ENCODE measurements around the gene ARMH3. TPM values are rescaled to one million over a fixed set of nuclear protein-coding genes. Genes with fewer than 3 reads are reported as not detected.

ARMH3 gene
- total RNA-seq, 1 donor from 2014 or later, result 10.7 TPM

DNA sequence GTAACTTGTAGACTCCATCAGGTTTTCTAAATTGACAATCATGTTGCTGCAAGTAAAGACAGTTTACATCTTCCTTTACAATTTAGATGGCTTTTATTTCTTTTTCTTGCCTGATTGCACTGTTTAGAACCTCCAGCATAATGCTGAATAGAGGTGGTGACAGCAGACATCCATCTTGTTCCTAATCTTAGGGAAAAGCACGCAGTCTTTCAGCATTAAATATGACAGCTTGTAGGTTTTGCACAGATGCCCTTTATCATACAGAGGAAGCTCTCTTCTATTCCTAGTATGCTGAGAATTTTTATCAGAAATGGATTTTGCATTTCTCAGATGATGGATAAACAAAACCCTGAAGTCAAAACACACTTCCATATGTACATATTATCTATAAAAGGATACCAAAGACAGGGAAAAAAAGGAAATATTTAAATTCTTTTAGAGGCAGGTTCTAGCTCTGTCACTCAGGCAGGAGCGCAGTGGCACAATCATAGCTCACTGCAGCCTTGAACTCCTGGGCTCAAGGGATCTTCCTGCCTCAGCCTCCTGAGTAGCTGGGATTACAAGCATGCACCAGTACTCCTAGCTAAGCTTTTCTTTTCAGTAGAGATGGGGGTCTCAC, 143.3 kb downstream of the ARMH3 start:
- TF ChIP-seq, protein P1, sequence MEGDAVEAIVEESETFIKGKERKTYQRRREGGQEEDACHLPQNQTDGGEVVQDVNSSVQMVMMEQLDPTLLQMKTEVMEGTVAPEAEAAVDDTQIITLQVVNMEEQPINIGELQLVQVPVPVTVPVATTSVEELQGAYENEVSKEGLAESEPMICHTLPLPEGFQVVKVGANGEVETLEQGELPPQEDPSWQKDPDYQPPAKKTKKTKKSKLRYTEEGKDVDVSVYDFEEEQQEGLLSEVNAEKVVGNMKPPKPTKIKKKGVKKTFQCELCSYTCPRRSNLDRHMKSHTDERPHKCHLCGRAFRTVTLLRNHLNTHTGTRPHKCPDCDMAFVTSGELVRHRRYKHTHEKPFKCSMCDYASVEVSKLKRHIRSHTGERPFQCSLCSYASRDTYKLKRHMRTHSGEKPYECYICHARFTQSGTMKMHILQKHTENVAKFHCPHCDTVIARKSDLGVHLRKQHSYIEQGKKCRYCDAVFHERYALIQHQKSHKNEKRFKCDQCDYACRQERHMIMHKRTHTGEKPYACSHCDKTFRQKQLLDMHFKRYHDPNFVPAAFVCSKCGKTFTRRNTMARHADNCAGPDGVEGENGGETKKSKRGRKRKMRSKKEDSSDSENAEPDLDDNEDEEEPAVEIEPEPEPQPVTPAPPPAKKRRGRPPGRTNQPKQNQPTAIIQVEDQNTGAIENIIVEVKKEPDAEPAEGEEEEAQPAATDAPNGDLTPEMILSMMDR (IDR thresholded peaks at IDR 0.05; ENCODE audit: insufficient read depth, low read length, poor library complexity, severe bottlenecking), result no peak
- no peak overlapping the region for H3K4me3 ChIP-seq (ENCODE audit: low read depth, low read length)
- DNase-seq (ENCODE audit: low read depth), result no peak
- H3K27me3 ChIP-seq (ENCODE audit: control insufficient read depth, insufficient read depth, low read length), result no peaks in the 10 kb centered on the region
- H3K36me3 ChIP-seq (ENCODE audit: control insufficient read depth, insufficient read depth, low read length), result no peaks in the 10 kb centered on the region

DNA sequence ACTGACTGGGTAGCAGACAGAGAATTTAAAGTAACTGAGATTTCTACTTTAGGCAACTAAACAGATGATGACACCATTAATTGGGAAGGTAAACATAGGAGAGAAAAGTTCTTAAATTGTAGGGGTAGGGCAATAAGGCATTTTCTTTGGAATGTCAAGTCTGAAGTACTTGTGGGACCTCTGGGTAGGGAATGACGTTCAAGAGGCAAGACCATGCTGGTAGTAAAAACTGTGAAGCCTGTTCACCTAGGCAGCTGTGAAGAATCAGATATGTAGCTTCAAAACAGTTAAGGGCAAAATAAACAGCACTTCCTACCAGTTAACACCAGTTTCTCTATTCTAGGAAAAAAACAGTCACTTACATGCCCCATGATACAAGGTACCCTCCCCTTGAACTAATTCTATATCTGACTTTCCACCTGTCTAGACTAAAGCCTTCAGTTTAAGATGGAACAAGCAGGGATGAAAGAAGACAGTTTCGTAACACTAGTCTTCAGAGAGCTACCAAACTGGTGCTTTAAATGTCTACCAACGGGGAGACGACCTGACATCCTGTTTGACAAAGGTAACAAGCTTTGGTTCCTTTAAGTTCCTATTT, 149.3 kb downstream of the ARMH3 start:
- Histone ChIP-seq H3K27me3 (ENCODE audit: control insufficient read depth, insufficient read depth, low read length) (no peaks in the 10 kb centered on the region), H3K36me3 (ENCODE audit: control insufficient read depth, insufficient read depth, low read length) (no peaks in the 10 kb centered on the region), H3K4me3 (ENCODE audit: low read depth, low read length) (no peak overlapping the region)
- TF ChIP-seq, protein P1 (IDR thresholded peaks at IDR 0.05; ENCODE audit: insufficient read depth, low read length, poor library complexity, severe bottlenecking), result no peak
- no peak for DNase-seq (ENCODE audit: low read depth)

DNA sequence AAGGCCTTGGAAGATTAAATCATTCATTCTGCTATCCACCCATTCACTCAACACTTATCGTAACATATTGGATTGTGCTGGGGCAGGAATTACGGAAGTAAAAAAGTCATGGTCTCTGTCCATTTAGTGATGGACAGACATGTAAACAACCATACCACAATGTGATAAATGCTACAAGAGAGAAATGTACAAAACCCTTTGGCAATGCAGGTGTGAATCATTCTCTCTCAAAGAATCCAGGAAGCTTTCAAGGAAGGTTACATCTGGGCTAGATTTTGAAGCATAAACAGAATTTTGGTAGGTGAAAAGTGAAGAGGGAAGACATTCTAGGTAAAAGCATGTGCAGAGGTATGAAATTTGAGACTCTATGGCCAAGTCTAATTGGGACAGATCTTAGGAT, 150.7 kb downstream of the ARMH3 start:
- no peaks in the 10 kb centered on the region for H3K27me3 ChIP-seq (ENCODE audit: control insufficient read depth, insufficient read depth, low read length)

DNA sequence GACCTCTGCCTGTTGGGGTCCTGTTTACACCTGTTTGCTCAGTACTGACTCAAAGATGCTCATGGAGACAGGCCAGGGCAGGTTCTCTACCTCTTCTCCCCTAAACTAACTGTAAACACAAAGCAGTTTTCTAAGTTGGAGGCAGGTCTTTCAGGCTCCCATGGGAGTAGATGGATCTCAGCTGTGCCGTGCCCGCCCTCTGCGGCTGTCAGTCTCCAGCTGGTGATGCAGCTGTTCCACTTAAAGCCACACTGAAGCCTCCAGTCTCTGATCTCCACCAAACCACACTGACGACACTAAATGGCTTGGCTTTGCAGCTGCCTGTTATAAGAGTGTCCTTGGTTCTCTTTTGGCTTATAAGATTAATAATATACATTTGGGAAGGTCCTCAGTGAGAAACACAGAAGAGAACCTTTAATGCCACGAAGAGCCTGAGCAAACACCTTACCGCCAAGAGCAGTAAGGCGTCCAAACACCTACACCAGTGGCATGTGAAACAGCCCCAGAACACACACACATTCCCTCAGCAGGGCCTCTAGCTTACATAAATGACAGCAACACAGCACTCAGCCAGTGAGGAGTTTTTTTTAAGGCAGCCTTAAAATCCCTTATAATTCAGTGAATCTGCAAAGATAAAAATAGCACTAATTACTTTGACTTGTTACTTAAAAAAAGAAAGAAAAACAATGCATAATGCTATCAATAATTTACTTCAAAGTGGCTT, 152.0 kb downstream of the ARMH3 start:
- Histone ChIP-seq H3K36me3 (ENCODE audit: control insufficient read depth, insufficient read depth, low read length) (no peaks in the 10 kb centered on the region), H3K27me3 (ENCODE audit: control insufficient read depth, insufficient read depth, low read length) (no peaks in the 10 kb centered on the region), H3K4me3 (ENCODE audit: low read depth, low read length) (no peak overlapping the region)
- no peak for DNase-seq (ENCODE audit: low read depth)
- TF ChIP-seq, protein P1 (IDR thresholded peaks at IDR 0.05; ENCODE audit: insufficient read depth, low read length, poor library complexity, severe bottlenecking), result no peak

More for the DNA sequence above, 150.7 kb downstream of the ARMH3 start:
- TF ChIP-seq, protein P1 (IDR thresholded peaks at IDR 0.05; ENCODE audit: insufficient read depth, low read length, poor library complexity, severe bottlenecking), result no peak
- Histone ChIP-seq H3K36me3 (ENCODE audit: control insufficient read depth, insufficient read depth, low read length) (no peaks in the 10 kb centered on the region), H3K4me3 (ENCODE audit: low read depth, low read length) (no peak overlapping the region)
- no peak for DNase-seq (ENCODE audit: low read depth)

DNA sequence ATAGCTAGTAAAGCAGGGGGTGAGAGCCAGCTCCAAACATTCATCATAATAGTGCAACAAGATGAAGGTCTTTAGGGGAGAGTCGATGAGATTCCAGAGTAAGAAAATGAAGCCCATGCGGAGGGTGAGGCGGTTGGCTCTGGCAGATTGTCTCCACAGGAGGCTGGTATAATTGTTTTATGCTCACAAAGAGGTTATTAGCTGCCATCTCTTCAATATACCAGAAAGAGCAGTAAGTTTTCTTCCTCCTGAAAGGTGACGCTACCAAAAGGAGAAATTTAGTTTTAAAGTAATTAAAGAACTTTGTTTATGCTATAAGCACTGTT, 153.2 kb downstream of the ARMH3 start:
- Histone ChIP-seq H3K27me3 (ENCODE audit: control insufficient read depth, insufficient read depth, low read length) (no peaks in the 10 kb centered on the region), H3K36me3 (ENCODE audit: control insufficient read depth, insufficient read depth, low read length) (no peaks in the 10 kb centered on the region), H3K4me3 (ENCODE audit: low read depth, low read length) (no peak overlapping the region)
- TF ChIP-seq, protein P1 (IDR thresholded peaks at IDR 0.05; ENCODE audit: insufficient read depth, low read length, poor library complexity, severe bottlenecking), result no peak
- no peak for DNase-seq (ENCODE audit: low read depth)

All from kidney epithelial cell (primary cell).